CD4-positive, CD25-positive, alpha-beta regulatory T cell (primary cell): ENCODE data around the gene GTSF1L. TPM values are rescaled to one million over a fixed set of nuclear protein-coding genes. Genes with fewer than 3 reads are reported as not detected.

Experiments used
- ATAC-seq, 2 donors: fragments of 150-1000 bp; cut with Tn5 transposase; one replicate each; pipeline ENCODE4 v1.10.0; 2021; ENCODE audit warnings: low read depth in 2 of 2, moderate number of reproducible peaks in 2 of 2, moderate library complexity in 1 of 2
- DNase-seq, 3 donors: peaks; one replicate each; pipeline versions ENCODE4 v3.0.0 to v3.0.0-alpha.2; 2012 to 2022; ENCODE audit warnings: mixed read lengths in 1 of 3
- H3K27ac ChIP-seq: one replicate; pipeline ENCODE4 v1.7.0; 2013; ENCODE audit warnings: mild to moderate bottlenecking, low read length; ENCODE audit not compliant: insufficient read depth, poor library complexity, severe bottlenecking
- H3K27me3 ChIP-seq: one replicate; pipeline ENCODE4 v1.7.0; 2013; ENCODE audit warnings: low read length; ENCODE audit not compliant: control insufficient read depth, insufficient read depth
- H3K36me3 ChIP-seq: one replicate; pipeline ENCODE4 v1.7.0; 2013; ENCODE audit warnings: mild to moderate bottlenecking, low read length, moderate library complexity; ENCODE audit not compliant: control insufficient read depth, insufficient read depth
- H3K4me1 ChIP-seq: 2 replicates; pipeline ENCODE4 v1.7.0; 2013; ENCODE audit warnings: mild to moderate bottlenecking, low read length; ENCODE audit not compliant: insufficient read depth, control insufficient read depth, poor library complexity, severe bottlenecking
- H3K4me3 ChIP-seq: one replicate; pipeline ENCODE4 v1.7.0; 2013; ENCODE audit warnings: low read depth, mild to moderate bottlenecking, low read length, moderate library complexity
- H3K9me3 ChIP-seq, 2 experiments: 1 replicate in 1 of 2; 2 replicates in 1 of 2; pipeline ENCODE4 v1.7.0; 2013; ENCODE audit warnings: low read length in 2 of 2, mild to moderate bottlenecking in 1 of 2, moderate library complexity in 1 of 2; ENCODE audit not compliant: control insufficient read depth in 2 of 2
- H3K27ac Mint-ChIP-seq, 3 donors: one replicate each; pipeline ENCODE4 v1.8.0; 2020 to 2022; ENCODE audit warnings: mild to moderate bottlenecking in 3 of 3, mixed read lengths in 3 of 3, moderate library complexity in 2 of 3
- H3K27me3 Mint-ChIP-seq: one replicate; pipeline ENCODE4 v1.8.0; 2022; ENCODE audit warnings: mild to moderate bottlenecking, mixed read lengths
- H3K36me3 Mint-ChIP-seq: one replicate; pipeline ENCODE4 v1.8.0; 2020; ENCODE audit warnings: mixed read lengths
- H3K4me1 Mint-ChIP-seq, 4 donors: one replicate each; pipeline ENCODE4 v1.8.0; 2020 to 2022; ENCODE audit warnings: mixed read lengths in 4 of 4, mild to moderate bottlenecking in 1 of 4
- H3K4me3 Mint-ChIP-seq, 4 donors: one replicate each; pipeline ENCODE4 v1.8.0; 2020 to 2022; ENCODE audit warnings: mild to moderate bottlenecking in 4 of 4, mixed read lengths in 4 of 4, moderate library complexity in 3 of 4
- H3K9me3 Mint-ChIP-seq, 7 donors: one replicate each; pipeline ENCODE4 v1.8.0; 2020 to 2022; ENCODE audit warnings: mixed read lengths in 7 of 7, mild to moderate bottlenecking in 3 of 7, moderate library complexity in 2 of 7
- polyA plus RNA-seq, 4 donors: library from polyadenylated mRNA; unstranded; fragments of 300-500 nt; fragmentation: Illumina TruSeq; gene quantifications; one replicate each; pipeline ENCODE4 v1.2.3, GENCODE V29; 2021
- total RNA-seq: library from RNA; stranded (reverse); gene quantifications from one replicate; pipeline ENCODE4 v1.2.3, GENCODE V29; 2022

The GTSF1L gene
- total and polyA plus RNA-seq, 5 donors from 2014 or later: 0.98 to 3.0 (median 1.4) TPM

- no peaks in the 10 kb centered on the region for H3K36me3 ChIP-seq
- no peak overlapping the region for H3K27ac ChIP-seq
- H3K4me3 ChIP-seq: no peak overlapping the region
- no peaks in the 10 kb centered on the region for H3K9me3 ChIP-seq
- Mint-ChIP-seq H3K4me1 (peaks cover 9 to 37% (median 27%) of the 10 kb centered on the region in 4 donors), H3K9me3 (peaks cover 0 to 2% (median 0%) of the 10 kb centered on the region in 7 donors), H3K36me3 (no peaks in the 10 kb centered on the region), H3K27me3 (no peaks in the 10 kb centered on the region), H3K4me3 (no peak overlapping the region), H3K27ac (no peak overlapping the region)
- peaks cover 16% of the 10 kb centered on the region for H3K4me1 ChIP-seq
- no peaks in the 10 kb centered on the region for H3K27me3 ChIP-seq
- DNase-seq (no peak), ATAC-seq (no peak)
Observed at GRCh38 chr20:43716123-43716522, 10.7 kb downstream of the GTSF1L start.

- Mint-ChIP-seq H3K27ac (peak overlapping the region in 1 of 3 donors; percentile 67), H3K27me3 (no peaks in the 10 kb centered on the region), H3K9me3 (peaks cover 0 to 2% (median 0%) of the 10 kb centered on the region in 7 donors), H3K4me3 (no peak overlapping the region), H3K4me1 (peaks cover 5 to 35% (median 21%) of the 10 kb centered on the region in 4 donors), H3K36me3 (no peaks in the 10 kb centered on the region)
- H3K27me3 ChIP-seq: no peaks in the 10 kb centered on the region
- DNase-seq (no peak), ATAC-seq (no peak)
- H3K4me3 ChIP-seq: no peak overlapping the region
- H3K36me3 ChIP-seq: no peaks in the 10 kb centered on the region
- H3K27ac ChIP-seq: no peak overlapping the region
- peaks cover 10% of the 10 kb centered on the region for H3K4me1 ChIP-seq
- no peaks in the 10 kb centered on the region for H3K9me3 ChIP-seq
Observed at GRCh38 chr20:43715511-43715910, 11.3 kb downstream of the GTSF1L start.

GRCh38 chr20:43715044-43715443, 11.8 kb downstream of the GTSF1L start:
- Mint-ChIP-seq H3K4me1 (peaks cover under 1 to 31% (median 18%) of the 10 kb centered on the region in 4 donors), H3K36me3 (no peaks in the 10 kb centered on the region), H3K27me3 (no peaks in the 10 kb centered on the region), H3K27ac (peak overlapping the region in 2 of 3 donors; percentile 20 to 67), H3K9me3 (peaks cover 0 to 2% (median 0%) of the 10 kb centered on the region in 7 donors), H3K4me3 (no peak overlapping the region)
- no peaks in the 10 kb centered on the region for H3K9me3 ChIP-seq
- no peaks in the 10 kb centered on the region for H3K27me3 ChIP-seq
- no peak overlapping the region for H3K27ac ChIP-seq
- H3K4me1 ChIP-seq: peaks cover 8% of the 10 kb centered on the region
- H3K4me3 ChIP-seq: no peak overlapping the region
- H3K36me3 ChIP-seq: no peaks in the 10 kb centered on the region
- no peak for DNase-seq
- no peak for ATAC-seq

- Histone ChIP-seq H3K27ac (no peak overlapping the region), H3K4me1 (no peaks in the 10 kb centered on the region), H3K27me3 (no peaks in the 10 kb centered on the region), H3K9me3 (no peaks in the 10 kb centered on the region), H3K4me3 (no peak overlapping the region), H3K36me3 (no peaks in the 10 kb centered on the region)
- H3K27ac Mint-ChIP-seq: peak overlapping the region in 1 of 3 donors; percentile 64
- peaks cover 0 to 5% (median under 1%) of the 10 kb centered on the region in 4 donors for H3K4me1 Mint-ChIP-seq
- H3K9me3 Mint-ChIP-seq: peaks cover 0 to 2% (median 0%) of the 10 kb centered on the region in 7 donors
- ATAC-seq (no peak), DNase-seq (no peak)
- no peaks in the 10 kb centered on the region for H3K27me3 Mint-ChIP-seq
- H3K36me3 Mint-ChIP-seq: no peaks in the 10 kb centered on the region
- H3K4me3 Mint-ChIP-seq: no peak overlapping the region
Observed at GRCh38 chr20:43711098-43711654, 15.6 kb downstream of the GTSF1L start.

- peaks cover 0 to 2% (median 0%) of the 10 kb centered on the region in 7 donors for H3K9me3 Mint-ChIP-seq
- H3K27ac Mint-ChIP-seq: no peak overlapping the region
- Histone ChIP-seq H3K9me3 (no peaks in the 10 kb centered on the region), H3K27ac (no peak overlapping the region), H3K4me3 (no peak overlapping the region), H3K4me1 (no peaks in the 10 kb centered on the region), H3K27me3 (no peaks in the 10 kb centered on the region), H3K36me3 (no peaks in the 10 kb centered on the region)
- ATAC-seq (no peak), DNase-seq (no peak)
- H3K36me3 Mint-ChIP-seq: no peaks in the 10 kb centered on the region
- H3K4me3 Mint-ChIP-seq: no peak overlapping the region
- peaks cover 0 to 4% (median under 1%) of the 10 kb centered on the region in 4 donors for H3K4me1 Mint-ChIP-seq
- H3K27me3 Mint-ChIP-seq: no peaks in the 10 kb centered on the region
Observed at GRCh38 chr20:43710370-43711044, 16.3 kb downstream of the GTSF1L start.

- no peaks in the 10 kb centered on the region for H3K9me3 ChIP-seq
- no peak for DNase-seq
- H3K27me3 ChIP-seq: no peaks in the 10 kb centered on the region
- Mint-ChIP-seq H3K36me3 (peaks cover 8% of the 10 kb centered on the region), H3K9me3 (no peaks in the 10 kb centered on the region), H3K27me3 (no peaks in the 10 kb centered on the region), H3K4me1 (peaks cover 0 to 19% (median 13%) of the 10 kb centered on the region in 4 donors), H3K4me3 (no peak overlapping the region), H3K27ac (no peak overlapping the region)
- no peak for ATAC-seq
- H3K4me1 ChIP-seq: peaks cover 12% of the 10 kb centered on the region
- no peak overlapping the region for H3K27ac ChIP-seq
- no peaks in the 10 kb centered on the region for H3K36me3 ChIP-seq
- no peak overlapping the region for H3K4me3 ChIP-seq
Observed at GRCh38 chr20:43702502-43702901, 24.3 kb downstream of the GTSF1L start.

GRCh38 chr20:43700627-43701026, 26.2 kb downstream of the GTSF1L start:
- peaks cover 0 to 19% (median 13%) of the 10 kb centered on the region in 4 donors for H3K4me1 Mint-ChIP-seq
- no peak for DNase-seq

More at GRCh38 chr20:43700627-43701026, 26.2 kb downstream of the GTSF1L start:
- H3K9me3 ChIP-seq: no peaks in the 10 kb centered on the region
- ATAC-seq: no peak
- Mint-ChIP-seq H3K27ac (peak overlapping the region in 2 of 3 donors; percentile 91 to 95), H3K27me3 (no peaks in the 10 kb centered on the region), H3K36me3 (peaks cover 8% of the 10 kb centered on the region), H3K4me3 (no peak overlapping the region), H3K9me3 (no peaks in the 10 kb centered on the region)
- H3K27me3 ChIP-seq: no peaks in the 10 kb centered on the region
- no peak overlapping the region for H3K4me3 ChIP-seq
- H3K36me3 ChIP-seq: no peaks in the 10 kb centered on the region
- H3K27ac ChIP-seq: no peak overlapping the region
- H3K4me1 ChIP-seq: peaks cover 12% of the 10 kb centered on the region
